ENCODE data around the gene HMG20B.

The HMG20B gene

DNA sequence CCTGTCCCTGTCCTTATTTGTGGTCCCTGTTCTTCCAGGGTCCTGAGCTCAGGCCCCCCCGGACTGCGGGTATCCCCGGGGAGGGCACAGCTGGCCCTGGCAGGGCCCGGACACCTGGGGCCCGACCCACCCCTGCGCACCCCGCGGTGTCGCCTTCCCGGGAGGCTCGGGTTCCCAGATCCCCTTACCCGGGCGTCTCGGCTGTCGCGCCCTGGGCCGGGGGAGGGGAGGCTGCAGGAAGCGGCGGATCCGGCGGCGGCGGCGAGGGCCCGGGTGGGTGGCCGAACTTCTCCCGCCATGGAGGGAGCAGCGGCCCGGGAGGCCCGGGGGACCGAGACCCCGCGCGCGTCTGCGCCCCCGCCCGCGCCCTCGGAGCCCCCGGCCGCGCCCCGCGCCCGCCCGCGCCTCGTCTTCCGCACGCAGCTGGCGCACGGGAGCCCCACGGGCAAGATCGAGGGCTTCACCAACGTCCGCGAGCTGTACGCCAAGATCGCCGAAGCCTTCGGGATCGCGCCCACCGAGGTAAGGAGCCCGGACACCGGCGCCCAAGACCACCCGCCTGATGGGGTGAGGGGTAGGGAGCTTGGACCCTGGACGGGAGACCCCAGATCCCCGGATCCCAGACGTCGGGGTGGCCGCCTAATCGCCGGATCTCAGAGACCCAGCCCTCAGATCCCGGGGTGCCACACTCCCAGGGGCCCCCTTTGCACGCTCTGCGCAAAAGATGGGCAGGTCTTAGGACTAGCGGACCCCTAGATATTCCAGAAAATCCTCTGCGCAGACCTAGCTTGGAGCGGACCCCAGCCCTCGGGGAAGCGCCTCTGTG, 12.8 kb downstream of the HMG20B start, which contains the start of gene GIPC3:
Gene GIPC3 (plus strand): TSS at position 178 of the 826 bp plus-strand sequence. CDS start 120 bp downstream, at position 298.
- TF ChIP-seq ZFP3 (CRISPR knock-in tag; IDR thresholded peaks at IDR 0.05): no peak
- TF ChIP-seq, protein P1, sequence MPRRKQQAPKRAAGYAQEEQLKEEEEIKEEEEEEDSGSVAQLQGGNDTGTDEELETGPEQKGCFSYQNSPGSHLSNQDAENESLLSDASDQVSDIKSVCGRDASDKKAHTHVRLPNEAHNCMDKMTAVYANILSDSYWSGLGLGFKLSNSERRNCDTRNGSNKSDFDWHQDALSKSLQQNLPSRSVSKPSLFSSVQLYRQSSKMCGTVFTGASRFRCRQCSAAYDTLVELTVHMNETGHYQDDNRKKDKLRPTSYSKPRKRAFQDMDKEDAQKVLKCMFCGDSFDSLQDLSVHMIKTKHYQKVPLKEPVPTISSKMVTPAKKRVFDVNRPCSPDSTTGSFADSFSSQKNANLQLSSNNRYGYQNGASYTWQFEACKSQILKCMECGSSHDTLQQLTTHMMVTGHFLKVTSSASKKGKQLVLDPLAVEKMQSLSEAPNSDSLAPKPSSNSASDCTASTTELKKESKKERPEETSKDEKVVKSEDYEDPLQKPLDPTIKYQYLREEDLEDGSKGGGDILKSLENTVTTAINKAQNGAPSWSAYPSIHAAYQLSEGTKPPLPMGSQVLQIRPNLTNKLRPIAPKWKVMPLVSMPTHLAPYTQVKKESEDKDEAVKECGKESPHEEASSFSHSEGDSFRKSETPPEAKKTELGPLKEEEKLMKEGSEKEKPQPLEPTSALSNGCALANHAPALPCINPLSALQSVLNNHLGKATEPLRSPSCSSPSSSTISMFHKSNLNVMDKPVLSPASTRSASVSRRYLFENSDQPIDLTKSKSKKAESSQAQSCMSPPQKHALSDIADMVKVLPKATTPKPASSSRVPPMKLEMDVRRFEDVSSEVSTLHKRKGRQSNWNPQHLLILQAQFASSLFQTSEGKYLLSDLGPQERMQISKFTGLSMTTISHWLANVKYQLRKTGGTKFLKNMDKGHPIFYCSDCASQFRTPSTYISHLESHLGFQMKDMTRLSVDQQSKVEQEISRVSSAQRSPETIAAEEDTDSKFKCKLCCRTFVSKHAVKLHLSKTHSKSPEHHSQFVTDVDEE (CRISPR knock-in tag; IDR thresholded peaks at IDR 0.05): no peak
- no peak for ATAC-seq

DNA sequence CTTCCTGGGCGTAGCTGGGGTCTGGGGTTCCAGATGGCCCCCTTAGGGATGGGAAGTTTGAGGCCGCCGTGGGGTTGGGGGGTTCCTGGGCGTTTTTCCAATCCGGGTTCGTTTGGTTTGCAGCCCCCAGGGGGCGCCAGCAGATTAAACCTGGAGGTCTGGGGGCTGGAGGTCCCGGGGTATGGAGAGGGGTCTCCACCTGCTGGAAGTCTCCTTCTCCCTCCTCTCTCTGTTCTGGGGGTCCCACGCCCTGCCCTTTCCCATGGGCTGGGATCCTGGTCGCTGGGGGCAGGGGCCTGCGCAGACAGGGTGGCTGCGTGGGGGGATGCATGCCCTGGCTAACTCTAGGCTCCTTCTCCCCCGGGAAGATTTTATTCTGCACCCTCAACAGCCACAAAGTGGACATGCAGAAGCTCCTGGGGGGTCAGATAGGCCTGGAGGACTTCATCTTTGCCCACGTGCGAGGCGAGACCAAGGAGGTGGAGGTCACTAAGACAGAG, 13.4 kb downstream of the HMG20B start:
- no peak for TF ChIP-seq ZNF565 (CRISPR knock-in tag; conservative IDR thresholded peaks at IDR 0.05; ENCODE audit: low read depth)
- no peak for TF ChIP-seq TCF4 (CRISPR knock-in tag; IDR thresholded peaks at IDR 0.05; ENCODE audit: borderline replicate concordance)
- TF ChIP-seq, protein P2, sequence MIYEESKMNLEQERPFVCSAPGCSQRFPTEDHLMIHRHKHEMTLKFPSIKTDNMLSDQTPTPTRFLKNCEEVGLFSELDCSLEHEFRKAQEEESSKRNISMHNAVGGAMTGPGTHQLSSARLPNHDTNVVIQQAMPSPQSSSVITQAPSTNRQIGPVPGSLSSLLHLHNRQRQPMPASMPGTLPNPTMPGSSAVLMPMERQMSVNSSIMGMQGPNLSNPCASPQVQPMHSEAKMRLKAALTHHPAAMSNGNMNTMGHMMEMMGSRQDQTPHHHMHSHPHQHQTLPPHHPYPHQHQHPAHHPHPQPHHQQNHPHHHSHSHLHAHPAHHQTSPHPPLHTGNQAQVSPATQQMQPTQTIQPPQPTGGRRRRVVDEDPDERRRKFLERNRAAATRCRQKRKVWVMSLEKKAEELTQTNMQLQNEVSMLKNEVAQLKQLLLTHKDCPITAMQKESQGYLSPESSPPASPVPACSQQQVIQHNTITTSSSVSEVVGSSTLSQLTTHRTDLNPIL (CRISPR knock-in tag; IDR thresholded peaks at IDR 0.05; ENCODE audit: low read depth): no peak
- TF ChIP-seq PPARA (CRISPR knock-in tag; IDR thresholded peaks at IDR 0.05; ENCODE audit: borderline replicate concordance): no peak
- TF ChIP-seq ZNF70 (CRISPR knock-in tag; IDR thresholded peaks at IDR 0.05): no peak
- TF ChIP-seq SNAI2 (CRISPR knock-in tag; IDR thresholded peaks at IDR 0.05): no peak
- TF ChIP-seq ZFP3 (CRISPR knock-in tag; IDR thresholded peaks at IDR 0.05): no peak
- no peak for TF ChIP-seq BACH2 (CRISPR knock-in tag; IDR thresholded peaks at IDR 0.05; ENCODE audit: borderline replicate concordance)
- TF ChIP-seq, protein P3, sequence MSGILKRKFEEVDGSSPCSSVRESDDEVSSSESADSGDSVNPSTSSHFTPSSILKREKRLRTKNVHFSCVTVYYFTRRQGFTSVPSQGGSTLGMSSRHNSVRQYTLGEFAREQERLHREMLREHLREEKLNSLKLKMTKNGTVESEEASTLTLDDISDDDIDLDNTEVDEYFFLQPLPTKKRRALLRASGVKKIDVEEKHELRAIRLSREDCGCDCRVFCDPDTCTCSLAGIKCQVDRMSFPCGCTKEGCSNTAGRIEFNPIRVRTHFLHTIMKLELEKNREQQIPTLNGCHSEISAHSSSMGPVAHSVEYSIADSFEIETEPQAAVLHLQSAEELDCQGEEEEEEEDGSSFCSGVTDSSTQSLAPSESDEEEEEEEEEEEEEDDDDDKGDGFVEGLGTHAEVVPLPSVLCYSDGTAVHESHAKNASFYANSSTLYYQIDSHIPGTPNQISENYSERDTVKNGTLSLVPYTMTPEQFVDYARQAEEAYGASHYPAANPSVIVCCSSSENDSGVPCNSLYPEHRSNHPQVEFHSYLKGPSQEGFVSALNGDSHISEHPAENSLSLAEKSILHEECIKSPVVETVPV (CRISPR knock-in tag; IDR thresholded peaks at IDR 0.05): no peak
- TF ChIP-seq, protein P1 (CRISPR knock-in tag; IDR thresholded peaks at IDR 0.05): no peak
- no peak for TF ChIP-seq ZFP30 (CRISPR knock-in tag; IDR thresholded peaks at IDR 0.05)
- no peak for TF ChIP-seq CSDC2 (CRISPR knock-in tag; IDR thresholded peaks at IDR 0.05)
- TF ChIP-seq, protein P4, sequence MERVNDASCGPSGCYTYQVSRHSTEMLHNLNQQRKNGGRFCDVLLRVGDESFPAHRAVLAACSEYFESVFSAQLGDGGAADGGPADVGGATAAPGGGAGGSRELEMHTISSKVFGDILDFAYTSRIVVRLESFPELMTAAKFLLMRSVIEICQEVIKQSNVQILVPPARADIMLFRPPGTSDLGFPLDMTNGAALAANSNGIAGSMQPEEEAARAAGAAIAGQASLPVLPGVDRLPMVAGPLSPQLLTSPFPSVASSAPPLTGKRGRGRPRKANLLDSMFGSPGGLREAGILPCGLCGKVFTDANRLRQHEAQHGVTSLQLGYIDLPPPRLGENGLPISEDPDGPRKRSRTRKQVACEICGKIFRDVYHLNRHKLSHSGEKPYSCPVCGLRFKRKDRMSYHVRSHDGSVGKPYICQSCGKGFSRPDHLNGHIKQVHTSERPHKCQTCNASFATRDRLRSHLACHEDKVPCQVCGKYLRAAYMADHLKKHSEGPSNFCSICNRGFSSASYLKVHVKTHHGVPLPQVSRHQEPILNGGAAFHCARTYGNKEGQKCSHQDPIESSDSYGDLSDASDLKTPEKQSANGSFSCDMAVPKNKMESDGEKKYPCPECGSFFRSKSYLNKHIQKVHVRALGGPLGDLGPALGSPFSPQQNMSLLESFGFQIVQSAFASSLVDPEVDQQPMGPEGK (CRISPR knock-in tag; IDR thresholded peaks at IDR 0.05; ENCODE audit: borderline replicate concordance): no peak
- TF ChIP-seq ISL1 (CRISPR knock-in tag; IDR thresholded peaks at IDR 0.05): no peak
- TF ChIP-seq ARNTL (CRISPR knock-in tag; IDR thresholded peaks at IDR 0.05; ENCODE audit: borderline replicate concordance, low read depth): no peak
- peak; percentile 49 for ATAC-seq

DNA sequence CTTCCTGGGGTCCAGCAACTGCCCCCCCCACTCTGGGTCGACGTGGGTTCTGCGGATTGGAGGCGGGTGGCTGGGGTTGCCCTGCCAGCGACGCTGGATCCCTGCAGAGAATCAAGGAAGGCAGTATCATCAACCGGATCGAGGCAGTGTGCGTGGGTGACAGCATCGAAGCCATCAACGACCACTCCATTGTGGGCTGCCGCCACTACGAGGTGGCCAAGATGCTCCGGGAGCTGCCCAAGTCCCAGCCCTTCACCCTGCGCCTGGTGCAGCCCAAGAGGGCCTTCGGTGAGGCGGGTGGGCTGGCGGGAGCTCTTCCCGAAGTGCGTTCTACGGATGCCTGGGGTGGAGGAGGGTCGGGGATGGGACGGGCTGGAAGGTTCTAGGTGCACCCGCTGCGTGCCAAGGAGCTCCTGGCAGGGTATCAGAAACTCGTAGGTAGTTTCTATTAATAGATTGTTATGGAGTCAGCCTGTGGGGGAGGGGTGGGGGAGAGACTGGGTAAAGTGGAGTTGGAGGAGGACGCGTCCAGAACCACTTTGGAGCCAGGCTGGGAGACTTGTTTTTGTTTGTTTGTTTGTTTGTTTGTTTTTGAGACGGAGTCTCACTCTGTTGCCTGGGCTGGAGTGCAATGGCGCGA, 14.1 kb downstream of the HMG20B start:
- ATAC-seq: peak; percentile 52
- TF ChIP-seq ESRRG (CRISPR knock-in tag; IDR thresholded peaks at IDR 0.05) (no peak), TOX (CRISPR knock-in tag; IDR thresholded peaks at IDR 0.05; ENCODE audit: borderline replicate concordance) (no peak), ZFP30 (CRISPR knock-in tag; IDR thresholded peaks at IDR 0.05) (no peak), PPARA (CRISPR knock-in tag; IDR thresholded peaks at IDR 0.05; ENCODE audit: borderline replicate concordance) (no peak), SNAI2 (CRISPR knock-in tag; IDR thresholded peaks at IDR 0.05) (no peak), ZFP3 (CRISPR knock-in tag; IDR thresholded peaks at IDR 0.05) (no peak), ARNTL (CRISPR knock-in tag; IDR thresholded peaks at IDR 0.05; ENCODE audit: borderline replicate concordance, low read depth) (no peak), CSDC2 (CRISPR knock-in tag; IDR thresholded peaks at IDR 0.05) (no peak), ZNF8 (CRISPR knock-in tag; IDR thresholded peaks at IDR 0.05) (no peak), RARB (CRISPR knock-in tag; IDR thresholded peaks at IDR 0.05) (no peak)
- TF ChIP-seq, protein P1 (CRISPR knock-in tag; IDR thresholded peaks at IDR 0.05): no peak
- TF ChIP-seq, protein P4 (CRISPR knock-in tag; IDR thresholded peaks at IDR 0.05; ENCODE audit: borderline replicate concordance): no peak

Data from SK-N-SH treated with all-trans-retinoic acid at 6 μM for 48 hours (cell line).